CD14-positive monocyte (primary cell): Measurements from ENCODE around the gene HAPLN3. TPM values are rescaled to one million over a fixed set of nuclear protein-coding genes. Genes with fewer than 3 reads are reported as not detected.

Experiments used
- DNase-seq, 3 donors: peaks; one replicate each; pipeline ENCODE4 v3.0.0-alpha.2; 2011 to 2022
- H2AFZ ChIP-seq: 2 replicates; pipeline ENCODE4 v1.6.0; 2012; ENCODE audit warnings: mild to moderate bottlenecking, low read depth, low read length, inconsistent platforms; ENCODE audit not compliant: insufficient read depth, poor library complexity, severe bottlenecking
- H3K27ac ChIP-seq, 2 donors: 1 replicate in 1 of 2; 2 replicates in 1 of 2; pipeline ENCODE4 v1.5.1; 2012 to 2013; ENCODE audit warnings: low read length in 2 of 2, control low read depth in 1 of 2, inconsistent platforms in 1 of 2, low read depth in 1 of 2, mild to moderate bottlenecking in 1 of 2
- H3K27me3 ChIP-seq, 2 donors: one replicate each; pipeline versions ENCODE4 v1.6.0 to v1.6.1; 2011 to 2013; ENCODE audit warnings: low read length in 2 of 2; ENCODE audit not compliant: control insufficient read depth in 2 of 2, insufficient read depth in 2 of 2
- H3K36me3 ChIP-seq, 2 donors: replicated peaks in 1 of 2; 1 replicate in 1 of 2; 2 replicates in 1 of 2; pipeline versions ENCODE4 v1.5.1 to v1.6.1; 2012 to 2013; ENCODE audit warnings: low read length in 2 of 2, control low read depth in 1 of 2, inconsistent platforms in 1 of 2, mild to moderate bottlenecking in 1 of 2; ENCODE audit not compliant: insufficient read depth in 2 of 2, control insufficient read depth in 1 of 2
- H3K4me1 ChIP-seq, 2 donors: 1 replicate in 1 of 2; 2 replicates in 1 of 2; pipeline versions ENCODE4 v1.5.1 to v1.6.1; 2012 to 2013; ENCODE audit warnings: low read length in 2 of 2, control low read depth in 1 of 2, inconsistent platforms in 1 of 2, mild to moderate bottlenecking in 1 of 2, moderate library complexity in 1 of 2; ENCODE audit not compliant: insufficient read depth in 2 of 2, control insufficient read depth in 1 of 2
- H3K4me2 ChIP-seq: replicated peaks from 2 replicates; pipeline ENCODE3; 2012; ENCODE audit warnings: low read length, moderate library complexity, mild to moderate bottlenecking; ENCODE audit not compliant: poor library complexity, severe bottlenecking; ENCODE audit errors: extremely low read depth
- H3K4me3 ChIP-seq, 3 experiments: fragments of 200-600 bp in 1 of 3; sonication (generic) in 1 of 3; replicated peaks in 1 of 3; 1 replicate in 2 of 3; 2 replicates in 1 of 3; pipeline ENCODE4 v1.5.1; 2011 to 2013; ENCODE audit warnings: low read length in 3 of 3, mild to moderate bottlenecking in 3 of 3, control low read depth in 2 of 3, low read depth in 2 of 3, inconsistent platforms in 1 of 3, moderate library complexity in 1 of 3
- H3K79me2 ChIP-seq: 2 replicates; pipeline ENCODE4 v1.6.0; 2012; ENCODE audit warnings: mild to moderate bottlenecking, control low read depth, inconsistent platforms, low read length, moderate library complexity; ENCODE audit not compliant: insufficient read depth
- H3K9ac ChIP-seq: 2 replicates; pipeline ENCODE4 v1.6.0; 2017; ENCODE audit warnings: low read length, mild to moderate bottlenecking; ENCODE audit not compliant: insufficient read depth, poor library complexity, severe bottlenecking
- H3K9me3 ChIP-seq, 2 donors: replicated peaks in 1 of 2; 1 replicate in 1 of 2; 2 replicates in 1 of 2; pipeline versions ENCODE4 v1.5.1 to v1.6.1; 2012 to 2013; ENCODE audit warnings: low read length in 2 of 2, control low read depth in 1 of 2; ENCODE audit not compliant: control insufficient read depth in 1 of 2, insufficient read depth in 1 of 2
- H4K20me1 ChIP-seq: 2 replicates; pipeline ENCODE4 v1.6.0; 2012; ENCODE audit warnings: mild to moderate bottlenecking, low read length, control low read depth, moderate library complexity; ENCODE audit not compliant: insufficient read depth
- H3K27ac Mint-ChIP-seq, 7 donors: one replicate each; pipeline ENCODE4 v1.8.0; 2020; ENCODE audit warnings: mild to moderate bottlenecking in 7 of 7, mixed read lengths in 7 of 7, moderate library complexity in 6 of 7, inconsistent platforms in 2 of 7
- H3K27me3 Mint-ChIP-seq, 3 donors: one replicate each; pipeline ENCODE4 v1.8.0; 2021 to 2022; ENCODE audit warnings: low read depth in 3 of 3, mild to moderate bottlenecking in 3 of 3, mixed read lengths in 3 of 3, moderate library complexity in 3 of 3, inconsistent platforms in 1 of 3
- H3K36me3 Mint-ChIP-seq, 2 donors: one replicate each; pipeline ENCODE4 v1.8.0; 2020; ENCODE audit warnings: mixed read lengths in 2 of 2, inconsistent platforms in 1 of 2, mild to moderate bottlenecking in 1 of 2
- H3K4me1 Mint-ChIP-seq: one replicate; pipeline ENCODE4 v1.8.0; 2020; ENCODE audit warnings: mild to moderate bottlenecking, mixed read lengths
- H3K4me3 Mint-ChIP-seq, 2 donors: one replicate each; pipeline ENCODE4 v1.8.0; 2020; ENCODE audit warnings: mild to moderate bottlenecking in 2 of 2, mixed read lengths in 2 of 2, moderate library complexity in 1 of 2
- H3K9me3 Mint-ChIP-seq, 7 donors: one replicate each; pipeline ENCODE4 v1.8.0; 2020 to 2022; ENCODE audit warnings: mixed read lengths in 7 of 7, mild to moderate bottlenecking in 6 of 7, moderate library complexity in 6 of 7, inconsistent platforms in 2 of 7
- CTCF ChIP-seq: fragments of 200-600 bp; IDR thresholded peaks from one replicate; pipeline ENCODE4 v1.8.0; 2022; ENCODE audit warnings: antibody characterized with exemption, mild to moderate bottlenecking
- WGBS: methylation state at CpG from one replicate; pipeline ENCODE4 v1.1.5; 2013; ENCODE audit warnings: missing lambda C conversion rate; ENCODE audit not compliant: insufficient coverage; 5-methylcytosine and 5-hydroxymethylcytosine counted together
- intact Hi-C, 2 donors: fragments of 100-400 bp; cut with micrococcal nuclease; formaldehyde crosslinking; loops; one replicate each; pipeline versions ENCODE4 v1.15.0 to v1.15.1; 2023
- polyA plus RNA-seq, 3 donors: library from polyadenylated mRNA; depleted of rRNA in 1 of 3; unstranded in 2 of 3; stranded (reverse) in 1 of 3; fragments of 300-500 nt in 2 of 3; fragments of >200 nt in 1 of 3; fragmentation: Illumina TruSeq in 2 of 3; gene quantifications; 1 replicate in 2 of 3; 2 replicates in 1 of 3; pipeline ENCODE4 v1.2.3, GENCODE V29; 2012 to 2021

HAPLN3 gene
- polyA plus RNA-seq, 3 donors: 0.60 to 2.8 (median 0.65) TPM

- H3K36me3 ChIP-seq: no peaks in the 10 kb centered on the region
- no peak for TF ChIP-seq CTCF
These were observed 20.0 kb upstream of the HAPLN3 start for GRCh38 chr15:88915354-88915753.

GRCh38 chr15:88913850-88914169, 18.5 kb upstream of the HAPLN3 start:
- DNase-seq: no peak
- Histone ChIP-seq H3K4me3 (peak overlapping the region in 1 of 3 experiments; percentile 81), H3K79me2 (no peaks in the 10 kb centered on the region), H3K4me2 (peak overlapping the region; percentile 76), H4K20me1 (no peaks in the 10 kb centered on the region), H3K27ac (no peak overlapping the region), H3K4me1 (peaks cover 11 to 15% of the 10 kb centered on the region in 2 donors), H3K36me3 (no peaks in the 10 kb centered on the region), H2AFZ (no peak overlapping the region), H3K27me3 (peaks cover 0 to 10% of the 10 kb centered on the region in 2 donors), H3K9ac (no peak overlapping the region), H3K9me3 (no peaks in the 10 kb centered on the region)
- WGBS: no CpG with 5 or more reads among the region's 4 CpGs
- TF ChIP-seq CTCF: no peak
- intact Hi-C loops: no loop called here
- peaks cover 26% of the 10 kb centered on the region for H3K4me1 Mint-ChIP-seq
- no peak overlapping the region for H3K27ac Mint-ChIP-seq
- no peaks in the 10 kb centered on the region for H3K9me3 Mint-ChIP-seq
- peaks cover 7 to 21% (median 12%) of the 10 kb centered on the region in 3 donors for H3K27me3 Mint-ChIP-seq
- H3K36me3 Mint-ChIP-seq: no peaks in the 10 kb centered on the region
- H3K4me3 Mint-ChIP-seq: peak overlapping the region in 1 of 2 donors; percentile 85

More at GRCh38 chr15:88915354-88915753, 20.0 kb upstream of the HAPLN3 start:
- Histone ChIP-seq H3K4me2 (no peak overlapping the region), H3K27me3 (peaks cover 0 to 10% of the 10 kb centered on the region in 2 donors), H2AFZ (no peak overlapping the region), H3K4me1 (peaks cover 11 to 21% of the 10 kb centered on the region in 2 donors), H3K79me2 (no peaks in the 10 kb centered on the region), H3K27ac (no peak overlapping the region), H4K20me1 (no peaks in the 10 kb centered on the region), H3K4me3 (no peak overlapping the region), H3K9me3 (no peaks in the 10 kb centered on the region), H3K9ac (no peak overlapping the region)
- Mint-ChIP-seq H3K4me1 (peaks cover 30% of the 10 kb centered on the region), H3K27me3 (peaks cover 7 to 21% (median 15%) of the 10 kb centered on the region in 3 donors), H3K4me3 (no peak overlapping the region), H3K36me3 (no peaks in the 10 kb centered on the region), H3K9me3 (no peaks in the 10 kb centered on the region), H3K27ac (no peak overlapping the region)
- 100% methylated on average over 4 of the region's 10 CpGs for WGBS
- intact Hi-C loops: no loop called here
- DNase-seq: no peak
